HUES48 (cell line): ENCODE data around the gene WIPF2.

ENCODE experiments used
- H3K27ac ChIP-seq: one replicate; pipeline ENCODE4 v1.7.0; 2013; ENCODE audit warnings: low read depth, low read length, inconsistent platforms
- H3K27me3 ChIP-seq: 2 replicates; pipeline ENCODE4 v1.6.1; 2013; ENCODE audit warnings: mild to moderate bottlenecking, low read length; ENCODE audit not compliant: control insufficient read depth, insufficient read depth
- H3K36me3 ChIP-seq: 2 replicates; pipeline ENCODE4 v1.6.1; 2013; ENCODE audit warnings: low read length; ENCODE audit not compliant: control insufficient read depth, insufficient read depth
- H3K4me1 ChIP-seq: 2 replicates; pipeline ENCODE4 v1.6.1; 2013; ENCODE audit warnings: mild to moderate bottlenecking, low read length; ENCODE audit not compliant: control insufficient read depth, insufficient read depth
- H3K4me3 ChIP-seq: 2 replicates; pipeline ENCODE4 v1.5.1; 2013; ENCODE audit warnings: mild to moderate bottlenecking, low read depth, low read length
- H3K9ac ChIP-seq: 2 replicates; pipeline ENCODE4 v1.6.1; 2013; ENCODE audit warnings: mild to moderate bottlenecking, low read depth, low read length, moderate library complexity
- H3K9me3 ChIP-seq: 2 replicates; pipeline ENCODE4 v1.6.1; 2013; ENCODE audit warnings: low read length; ENCODE audit not compliant: control insufficient read depth, insufficient read depth

WIPF2 gene

GRCh38 chr17:40284085-40284713 is 65.1 kb downstream of the WIPF2 start:
- H3K4me3 ChIP-seq = no peak overlapping the region
- peaks cover 21% of the 10 kb centered on the region for H3K36me3 ChIP-seq
- no peak overlapping the region for H3K9ac ChIP-seq

GRCh38 chr17:40286473-40286872 is 67.4 kb downstream of the WIPF2 start:
- Histone ChIP-seq H3K4me3 (no peak overlapping the region), H3K9ac (no peak overlapping the region), H3K27me3 (no peaks in the 10 kb centered on the region), H3K27ac (no peak overlapping the region), H3K36me3 (peaks cover 25% of the 10 kb centered on the region), H3K9me3 (no peaks in the 10 kb centered on the region), H3K4me1 (peaks cover 7% of the 10 kb centered on the region)

More at GRCh38 chr17:40284085-40284713, 65.1 kb downstream of the WIPF2 start:
- H3K27ac ChIP-seq = no peak overlapping the region
- no peaks in the 10 kb centered on the region for H3K27me3 ChIP-seq
- H3K4me1 ChIP-seq = peaks cover 15% of the 10 kb centered on the region
- no peaks in the 10 kb centered on the region for H3K9me3 ChIP-seq

DNA sequence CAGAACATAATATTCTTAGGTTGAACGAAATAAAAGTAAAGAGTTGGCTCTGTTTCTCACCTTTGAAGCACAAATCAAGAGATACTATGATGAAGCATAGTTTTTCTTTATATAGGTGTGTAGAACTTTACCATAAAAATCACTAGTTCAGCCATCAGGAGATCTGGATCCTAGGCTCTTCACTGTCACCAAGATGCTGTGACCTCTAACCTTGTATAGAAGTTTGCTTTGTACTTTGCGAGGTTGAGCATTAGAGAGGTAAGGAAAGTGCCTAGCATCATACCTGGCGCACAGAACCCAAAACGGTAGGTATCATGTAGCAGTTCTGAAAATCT is 68.0 kb downstream of the WIPF2 start:
- Histone ChIP-seq H3K9me3 (no peaks in the 10 kb centered on the region), H3K4me3 (peak overlapping the region; percentile 15; the same call in 1 of the 2 replicates), H3K36me3 (peaks cover 30% of the 10 kb centered on the region), H3K27me3 (no peaks in the 10 kb centered on the region), H3K9ac (no peak overlapping the region), H3K27ac (no peak overlapping the region), H3K4me1 (peaks cover 2% of the 10 kb centered on the region; the same call in 1 of the 2 replicates)

DNA sequence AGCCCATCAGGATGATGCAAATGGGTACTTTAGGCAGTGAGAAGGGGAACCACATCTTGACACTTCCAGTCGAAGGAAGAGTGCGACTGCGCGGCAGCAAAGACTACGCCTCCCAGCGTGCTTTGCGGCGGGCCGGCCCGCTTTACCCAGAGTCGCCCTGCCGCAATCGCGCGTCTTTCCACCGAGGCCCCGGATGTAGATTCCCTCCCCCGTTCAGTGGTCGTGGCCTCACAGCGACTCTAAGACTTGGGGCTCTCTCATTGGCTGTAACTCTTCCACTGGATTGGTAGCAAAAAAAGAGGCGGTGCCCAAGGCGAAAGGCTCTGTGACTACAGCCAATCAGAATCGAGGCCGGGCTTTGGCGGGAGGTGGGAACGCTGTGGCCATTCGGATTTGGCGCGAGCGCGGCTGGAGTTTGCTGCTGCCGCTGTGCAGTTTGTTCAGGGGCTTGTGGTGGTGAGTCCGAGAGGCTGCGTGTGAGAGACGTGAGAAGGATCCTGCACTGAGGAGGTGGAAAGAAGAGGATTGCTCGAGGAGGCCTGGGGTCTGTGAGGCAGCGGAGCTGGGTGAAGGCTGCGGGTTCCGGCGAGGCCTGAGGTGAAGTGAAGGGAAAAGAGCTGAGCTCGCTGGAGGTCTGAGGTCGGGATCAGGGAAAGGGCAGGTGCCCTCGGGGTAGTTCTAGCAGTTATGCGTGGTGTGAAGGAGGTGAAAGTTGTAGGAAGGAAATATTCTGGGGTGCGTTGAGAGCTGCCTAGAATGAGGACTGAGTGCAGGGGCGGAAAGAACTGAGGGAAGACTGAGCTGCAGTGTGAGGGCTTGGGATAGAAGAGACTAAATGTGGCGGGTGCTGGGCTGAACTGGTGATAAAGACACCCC is 68.6 kb downstream of the WIPF2 start, which contains the start of gene CDC6:
TSS of gene CDC6 (plus strand) at position 386 of the 876 bp plus-strand sequence. CDS start 1,542 bp downstream, outside the sequence.
- Histone ChIP-seq H3K27ac (peak within 1 kb of the TSS; percentile 92), H3K4me3 (peak within 1 kb of the TSS; percentile 93), H3K9me3 (no peaks in the 10 kb centered on the region), H3K36me3 (peaks cover 31% of the 10 kb centered on the region), H3K9ac (peak within 1 kb of the TSS; percentile 95), H3K4me1 (no peaks in the 10 kb centered on the region), H3K27me3 (no peaks in the 10 kb centered on the region)

GRCh38 chr17:40290629-40291280 is 71.7 kb downstream of the WIPF2 start:
- H3K9ac ChIP-seq = no peak overlapping the region
- H3K36me3 ChIP-seq = peaks cover 59% of the 10 kb centered on the region
- H3K27ac ChIP-seq = no peak overlapping the region
- H3K27me3 ChIP-seq = no peaks in the 10 kb centered on the region
- H3K4me1 ChIP-seq = peaks cover 21% of the 10 kb centered on the region
- H3K4me3 ChIP-seq = no peak overlapping the region
- H3K9me3 ChIP-seq = no peaks in the 10 kb centered on the region

DNA sequence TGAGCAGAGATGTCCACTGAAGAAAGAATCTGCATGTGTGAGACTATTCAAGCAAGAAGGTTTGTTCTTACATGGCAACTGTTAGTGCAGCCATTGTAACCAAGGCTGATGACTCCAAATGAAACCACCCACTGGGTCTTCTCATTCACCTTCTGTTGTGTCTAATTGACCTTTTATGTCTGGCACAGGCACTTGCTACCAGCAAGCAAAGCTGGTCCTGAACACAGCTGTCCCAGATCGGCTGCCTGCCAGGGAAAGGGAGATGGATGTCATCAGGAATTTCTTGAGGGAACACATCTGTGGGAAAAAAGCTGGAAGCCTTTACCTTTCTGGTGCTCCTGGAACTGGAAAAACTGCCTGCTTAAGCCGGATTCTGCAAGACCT is 72.2 kb downstream of the WIPF2 start:
- Histone ChIP-seq H3K9me3 (no peaks in the 10 kb centered on the region), H3K27ac (no peak overlapping the region), H3K4me3 (no peak overlapping the region), H3K27me3 (no peaks in the 10 kb centered on the region), H3K9ac (no peak overlapping the region), H3K36me3 (peaks cover 63% of the 10 kb centered on the region), H3K4me1 (peaks cover 26% of the 10 kb centered on the region)

GRCh38 chr17:40293363-40293762 is 74.3 kb downstream of the WIPF2 start:
- Histone ChIP-seq H3K27ac (peak overlapping the region; percentile 43), H3K9me3 (no peaks in the 10 kb centered on the region), H3K4me3 (no peak overlapping the region), H3K27me3 (no peaks in the 10 kb centered on the region), H3K4me1 (peaks cover 32% of the 10 kb centered on the region), H3K9ac (no peak overlapping the region), H3K36me3 (peaks cover 84% of the 10 kb centered on the region)

DNA sequence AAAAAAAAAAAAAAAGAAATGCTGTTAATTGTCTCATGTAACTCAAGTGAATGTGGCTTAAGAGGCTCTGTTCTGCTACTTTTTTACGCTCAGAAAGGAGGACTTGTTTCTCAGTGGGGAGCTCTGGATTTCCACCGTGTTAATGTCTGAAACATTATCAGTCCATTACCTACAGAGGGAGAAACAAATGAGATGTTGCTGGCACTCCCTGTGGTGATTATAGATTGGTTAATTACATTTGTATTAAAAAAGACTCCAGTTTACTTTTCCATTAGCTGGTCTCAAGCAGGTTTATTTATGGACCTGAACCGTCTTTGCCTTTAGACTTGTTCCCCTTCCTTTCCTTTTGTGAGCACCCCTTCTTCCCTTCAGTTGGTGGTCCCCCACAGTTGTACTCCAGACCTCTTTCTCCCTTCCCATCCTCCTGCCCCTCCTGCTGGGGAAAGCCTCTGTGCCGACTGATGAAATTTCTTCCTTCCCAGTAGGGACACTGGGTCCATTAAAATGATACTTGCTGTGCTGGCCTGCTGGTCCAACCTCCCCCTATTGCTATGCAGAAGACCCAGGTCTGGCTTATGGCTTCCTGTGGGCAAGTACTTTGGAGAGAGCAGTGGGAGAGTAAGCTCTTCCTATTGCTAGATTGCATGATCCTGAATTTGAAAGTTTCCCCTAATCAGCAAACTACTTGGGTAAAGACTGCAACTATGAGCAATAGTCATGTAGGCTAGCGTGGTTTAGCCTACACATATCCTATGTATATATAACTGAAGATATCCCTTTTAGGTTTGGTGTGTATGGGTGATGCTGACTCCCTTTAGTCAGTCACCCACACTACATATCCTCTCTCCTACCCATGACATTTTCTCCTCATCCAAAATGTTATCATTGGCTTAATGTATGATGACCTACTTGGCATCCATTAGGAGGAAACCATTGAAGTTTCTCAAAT is 76.7 kb downstream of the WIPF2 start:
- Histone ChIP-seq H3K4me3 (peak overlapping the region; percentile 18), H3K36me3 (peaks cover 89% of the 10 kb centered on the region), H3K27ac (peak overlapping the region; percentile 85), H3K9me3 (no peaks in the 10 kb centered on the region), H3K9ac (no peak overlapping the region), H3K27me3 (no peaks in the 10 kb centered on the region), H3K4me1 (peaks cover 32% of the 10 kb centered on the region)

- peaks cover 32% of the 10 kb centered on the region for H3K4me1 ChIP-seq
- H3K36me3 ChIP-seq = peaks cover 93% of the 10 kb centered on the region
- H3K9me3 ChIP-seq = no peaks in the 10 kb centered on the region
- H3K27ac ChIP-seq = no peak overlapping the region
- H3K9ac ChIP-seq = no peak overlapping the region
- H3K4me3 ChIP-seq = no peak overlapping the region
- H3K27me3 ChIP-seq = no peaks in the 10 kb centered on the region
Observed at GRCh38 chr17:40297511-40297910, 78.4 kb downstream of the WIPF2 start.

DNA sequence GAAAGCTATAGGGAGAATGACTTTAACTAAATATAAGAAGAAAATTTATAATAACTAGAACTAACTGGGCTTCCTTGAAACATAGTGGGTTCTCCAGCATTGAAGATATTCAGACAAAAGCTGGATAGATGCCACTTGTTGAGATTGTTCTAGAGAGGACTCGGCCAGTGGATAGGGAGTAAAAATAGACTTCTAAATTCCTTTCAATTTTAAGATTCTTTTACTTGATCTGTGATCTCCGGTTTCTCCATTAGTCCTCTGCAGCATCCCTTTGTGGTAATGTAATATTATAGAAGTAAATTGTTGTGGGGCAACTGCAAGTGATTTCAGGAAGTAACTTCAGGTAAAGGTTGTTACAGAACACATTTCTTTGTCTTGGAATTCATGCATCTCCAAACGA is 79.6 kb downstream of the WIPF2 start:
- Histone ChIP-seq H3K4me1 (peaks cover 30% of the 10 kb centered on the region), H3K4me3 (no peak overlapping the region), H3K9ac (no peak overlapping the region), H3K36me3 (peaks cover 97% of the 10 kb centered on the region), H3K9me3 (no peaks in the 10 kb centered on the region), H3K27ac (no peak overlapping the region), H3K27me3 (no peaks in the 10 kb centered on the region)
